Measurements from ENCODE around the gene STX11.

The STX11 gene
- long read RNA-seq, transcript STX11-201 (2 exons, 1,926 nt): major isoform, 8 of 9 reads
- long read RNA-seq, partial matches to known transcripts: 0 of 9 reads
- long read RNA-seq, other reads (novel, unspliced or antisense): 1 of 9 reads

DNA sequence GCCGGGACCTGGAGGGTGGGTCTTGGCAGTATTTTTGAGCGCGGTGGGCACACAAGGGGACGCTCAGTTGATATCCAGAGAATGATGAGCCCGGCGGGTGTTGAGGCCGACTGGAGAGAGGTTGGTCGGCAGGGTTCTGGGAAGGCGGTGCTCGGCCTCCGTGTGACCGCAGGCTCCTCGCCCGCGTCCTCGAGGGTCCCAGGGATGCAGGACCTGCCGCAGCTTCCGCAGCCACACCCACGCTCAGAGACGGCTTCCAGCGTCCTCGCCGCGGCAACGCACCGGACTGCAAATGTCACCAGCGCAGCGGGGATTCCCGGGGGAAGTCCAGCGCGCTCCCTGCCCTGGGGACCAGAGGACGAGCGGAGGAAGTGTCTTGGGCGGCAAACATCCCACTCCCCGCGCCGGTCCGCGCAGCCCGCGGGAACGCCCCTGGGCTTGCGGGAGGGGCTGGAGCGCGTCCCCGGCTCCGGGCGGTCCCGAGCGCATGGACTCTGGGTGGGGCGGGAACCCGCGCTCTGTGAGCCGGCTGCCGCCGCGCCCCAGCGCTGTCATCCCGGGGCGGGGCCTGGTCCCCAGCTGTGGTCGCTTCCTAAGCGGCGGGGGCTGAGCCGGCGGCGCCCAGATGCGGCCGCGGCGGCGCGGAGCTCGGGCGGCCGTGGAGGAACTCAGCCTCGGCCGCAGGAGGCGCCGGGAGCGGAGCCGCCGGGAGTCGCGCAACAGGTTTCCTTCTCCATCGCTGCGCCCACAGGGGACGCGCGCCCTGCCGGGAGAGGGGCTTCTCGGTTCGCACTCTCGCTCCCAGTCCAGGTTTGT lies at the start of gene STX11:
Gene STX11, plus strand, starts transcription at position 624 of the 816 bp plus-strand sequence. CDS start 36,111 bp downstream, outside the sequence.
- DNase-seq (ENCODE audit: low read depth in 1 of 2, low spot score in 1 of 2): peak; percentile 51 to 74
- Histone ChIP-seq H3K4me3 (replicated peaks; ENCODE audit: insufficient read depth, low read length) (peak within 1 kb of the TSS; percentile 81), H3K27me3 (ENCODE audit: insufficient read depth, poor library complexity, severe bottlenecking) (no peaks in the 10 kb centered on the region), H3K27ac (replicated peaks) (peak within 1 kb of the TSS; percentile 93)
- TF ChIP-seq GABPA (IDR thresholded peaks at IDR 0.05; ENCODE audit: low read depth) (no peak), POLR2AphosphoS5 (IDR thresholded peaks at IDR 0.05; ENCODE audit: low read depth) (peak; percentile 46; the same call in 1 of the 2 replicates), SPI1 (IDR thresholded peaks at IDR 0.05; ENCODE audit: borderline replicate concordance, low read depth) (no peak)
- TF ChIP-seq, protein P1, sequence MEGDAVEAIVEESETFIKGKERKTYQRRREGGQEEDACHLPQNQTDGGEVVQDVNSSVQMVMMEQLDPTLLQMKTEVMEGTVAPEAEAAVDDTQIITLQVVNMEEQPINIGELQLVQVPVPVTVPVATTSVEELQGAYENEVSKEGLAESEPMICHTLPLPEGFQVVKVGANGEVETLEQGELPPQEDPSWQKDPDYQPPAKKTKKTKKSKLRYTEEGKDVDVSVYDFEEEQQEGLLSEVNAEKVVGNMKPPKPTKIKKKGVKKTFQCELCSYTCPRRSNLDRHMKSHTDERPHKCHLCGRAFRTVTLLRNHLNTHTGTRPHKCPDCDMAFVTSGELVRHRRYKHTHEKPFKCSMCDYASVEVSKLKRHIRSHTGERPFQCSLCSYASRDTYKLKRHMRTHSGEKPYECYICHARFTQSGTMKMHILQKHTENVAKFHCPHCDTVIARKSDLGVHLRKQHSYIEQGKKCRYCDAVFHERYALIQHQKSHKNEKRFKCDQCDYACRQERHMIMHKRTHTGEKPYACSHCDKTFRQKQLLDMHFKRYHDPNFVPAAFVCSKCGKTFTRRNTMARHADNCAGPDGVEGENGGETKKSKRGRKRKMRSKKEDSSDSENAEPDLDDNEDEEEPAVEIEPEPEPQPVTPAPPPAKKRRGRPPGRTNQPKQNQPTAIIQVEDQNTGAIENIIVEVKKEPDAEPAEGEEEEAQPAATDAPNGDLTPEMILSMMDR (IDR thresholded peaks at IDR 0.05; ENCODE audit: insufficient read depth, low read length): no peak
- TF ChIP-seq, protein P2, sequence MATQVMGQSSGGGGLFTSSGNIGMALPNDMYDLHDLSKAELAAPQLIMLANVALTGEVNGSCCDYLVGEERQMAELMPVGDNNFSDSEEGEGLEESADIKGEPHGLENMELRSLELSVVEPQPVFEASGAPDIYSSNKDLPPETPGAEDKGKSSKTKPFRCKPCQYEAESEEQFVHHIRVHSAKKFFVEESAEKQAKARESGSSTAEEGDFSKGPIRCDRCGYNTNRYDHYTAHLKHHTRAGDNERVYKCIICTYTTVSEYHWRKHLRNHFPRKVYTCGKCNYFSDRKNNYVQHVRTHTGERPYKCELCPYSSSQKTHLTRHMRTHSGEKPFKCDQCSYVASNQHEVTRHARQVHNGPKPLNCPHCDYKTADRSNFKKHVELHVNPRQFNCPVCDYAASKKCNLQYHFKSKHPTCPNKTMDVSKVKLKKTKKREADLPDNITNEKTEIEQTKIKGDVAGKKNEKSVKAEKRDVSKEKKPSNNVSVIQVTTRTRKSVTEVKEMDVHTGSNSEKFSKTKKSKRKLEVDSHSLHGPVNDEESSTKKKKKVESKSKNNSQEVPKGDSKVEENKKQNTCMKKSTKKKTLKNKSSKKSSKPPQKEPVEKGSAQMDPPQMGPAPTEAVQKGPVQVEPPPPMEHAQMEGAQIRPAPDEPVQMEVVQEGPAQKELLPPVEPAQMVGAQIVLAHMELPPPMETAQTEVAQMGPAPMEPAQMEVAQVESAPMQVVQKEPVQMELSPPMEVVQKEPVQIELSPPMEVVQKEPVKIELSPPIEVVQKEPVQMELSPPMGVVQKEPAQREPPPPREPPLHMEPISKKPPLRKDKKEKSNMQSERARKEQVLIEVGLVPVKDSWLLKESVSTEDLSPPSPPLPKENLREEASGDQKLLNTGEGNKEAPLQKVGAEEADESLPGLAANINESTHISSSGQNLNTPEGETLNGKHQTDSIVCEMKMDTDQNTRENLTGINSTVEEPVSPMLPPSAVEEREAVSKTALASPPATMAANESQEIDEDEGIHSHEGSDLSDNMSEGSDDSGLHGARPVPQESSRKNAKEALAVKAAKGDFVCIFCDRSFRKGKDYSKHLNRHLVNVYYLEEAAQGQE (IDR thresholded peaks at IDR 0.05; ENCODE audit: insufficient replicate concordance, low read depth): peak; percentile 45

DNA sequence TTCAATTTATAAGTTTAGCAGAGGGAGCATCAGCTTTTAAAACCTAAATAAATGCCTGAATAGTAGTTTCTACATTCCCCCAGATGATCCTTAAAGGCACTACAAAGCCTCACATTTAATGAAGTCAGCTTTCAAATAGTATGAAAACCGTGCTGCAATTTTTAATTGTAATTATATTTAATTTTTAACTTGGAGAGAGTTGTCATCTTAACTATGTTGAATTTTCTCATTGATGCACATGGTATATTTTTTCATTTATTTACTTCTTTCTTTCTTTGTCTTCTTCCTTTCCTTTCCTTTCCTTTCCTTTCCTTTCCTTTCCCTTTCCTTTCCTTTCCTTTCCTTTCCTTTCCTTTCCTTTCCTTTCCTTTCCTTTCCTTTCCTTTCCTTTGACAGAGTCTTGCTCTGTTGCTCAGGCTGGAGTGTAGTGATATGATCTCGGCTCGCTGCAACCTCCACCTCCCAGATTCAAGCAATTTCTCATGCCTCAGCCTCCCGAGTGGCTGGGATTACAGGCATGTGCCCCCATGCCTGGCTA lies 47.2 kb upstream of the STX11 start:
- no peak overlapping the region for H3K4me3 ChIP-seq (replicated peaks; ENCODE audit: insufficient read depth, low read length)
- H3K27ac ChIP-seq (replicated peaks): no peak overlapping the region
- H3K27me3 ChIP-seq (ENCODE audit: insufficient read depth, poor library complexity, severe bottlenecking): no peaks in the 10 kb centered on the region
- DNase-seq (ENCODE audit: low read depth in 1 of 2, low spot score in 1 of 2): no peak
- TF ChIP-seq, protein P2 (IDR thresholded peaks at IDR 0.05; ENCODE audit: insufficient replicate concordance, low read depth): no peak
- TF ChIP-seq, protein P1 (IDR thresholded peaks at IDR 0.05; ENCODE audit: insufficient read depth, low read length): no peak
- TF ChIP-seq SPI1 (IDR thresholded peaks at IDR 0.05; ENCODE audit: borderline replicate concordance, low read depth) (no peak), GABPA (IDR thresholded peaks at IDR 0.05; ENCODE audit: low read depth) (no peak), POLR2AphosphoS5 (IDR thresholded peaks at IDR 0.05; ENCODE audit: low read depth) (no peak)

DNA sequence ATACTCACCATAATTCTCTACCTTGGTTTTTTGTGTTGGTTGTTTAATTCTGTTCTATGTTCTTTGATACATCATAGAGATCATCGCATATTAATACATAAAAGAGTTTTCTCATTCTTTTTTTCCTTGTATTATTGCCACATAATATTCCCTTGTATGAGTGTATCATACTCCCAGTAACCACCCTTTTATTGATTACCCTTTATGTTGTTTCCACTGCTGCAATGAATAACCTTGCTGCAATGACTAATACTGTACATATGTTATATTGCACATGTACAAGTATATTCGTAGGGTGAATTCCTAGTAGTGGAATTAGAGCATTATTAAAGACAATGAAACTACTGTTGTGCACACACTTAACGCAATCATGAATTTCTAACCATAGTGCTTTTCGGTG lies 45.8 kb upstream of the STX11 start:
- TF ChIP-seq POLR2AphosphoS5 (IDR thresholded peaks at IDR 0.05; ENCODE audit: low read depth) (no peak), SPI1 (IDR thresholded peaks at IDR 0.05; ENCODE audit: borderline replicate concordance, low read depth) (no peak), GABPA (IDR thresholded peaks at IDR 0.05; ENCODE audit: low read depth) (no peak)
- TF ChIP-seq, protein P2 (IDR thresholded peaks at IDR 0.05; ENCODE audit: insufficient replicate concordance, low read depth): no peak
- TF ChIP-seq, protein P1 (IDR thresholded peaks at IDR 0.05; ENCODE audit: insufficient read depth, low read length): no peak
- Histone ChIP-seq H3K27me3 (ENCODE audit: insufficient read depth, poor library complexity, severe bottlenecking) (no peaks in the 10 kb centered on the region), H3K4me3 (replicated peaks; ENCODE audit: insufficient read depth, low read length) (no peak overlapping the region), H3K27ac (replicated peaks) (no peak overlapping the region)
- DNase-seq (ENCODE audit: low read depth in 1 of 2, low spot score in 1 of 2): no peak

Data from HL-60 (cell line).